ENCODE results near the gene CUL3. TPM values are rescaled to one million over a fixed set of nuclear protein-coding genes. Genes with fewer than 3 reads are reported as not detected.
"Not testable (repeated sequence)": the region's sequence is repeated elsewhere in the genome, so short reads cannot be mapped to it uniquely, and the experiment has no call there.

The CUL3 gene
- total RNA-seq, 1 experiment from 2014 or later, result 104 TPM

GRCh38 chr2:224518806-224519580 lies 66.2 kb downstream of the CUL3 start:
- CTCF ChIA-PET, result no interaction called here
- POLR2A ChIA-PET, result no interaction called here
- no peak overlapping the region for H3K27ac ChIP-seq (ENCODE audit: low read length)
- TF ChIP-seq TCF7L2 (IDR thresholded peaks at IDR 0.05; ENCODE audit: low read depth, low read length) (no peak), REST (IDR thresholded peaks at IDR 0.05; ENCODE audit: insufficient read depth in 1 of 2, low read depth in 2 of 2, low read length in 1 of 2) (no peak), POLR2AphosphoS5 (IDR thresholded peaks at IDR 0.05; ENCODE audit: low read depth, low read length) (no peak), SIN3A (IDR thresholded peaks at IDR 0.05; ENCODE audit: borderline replicate concordance, insufficient read depth, low read depth, low read length) (no peak)
- TF ChIP-seq, protein P1, sequence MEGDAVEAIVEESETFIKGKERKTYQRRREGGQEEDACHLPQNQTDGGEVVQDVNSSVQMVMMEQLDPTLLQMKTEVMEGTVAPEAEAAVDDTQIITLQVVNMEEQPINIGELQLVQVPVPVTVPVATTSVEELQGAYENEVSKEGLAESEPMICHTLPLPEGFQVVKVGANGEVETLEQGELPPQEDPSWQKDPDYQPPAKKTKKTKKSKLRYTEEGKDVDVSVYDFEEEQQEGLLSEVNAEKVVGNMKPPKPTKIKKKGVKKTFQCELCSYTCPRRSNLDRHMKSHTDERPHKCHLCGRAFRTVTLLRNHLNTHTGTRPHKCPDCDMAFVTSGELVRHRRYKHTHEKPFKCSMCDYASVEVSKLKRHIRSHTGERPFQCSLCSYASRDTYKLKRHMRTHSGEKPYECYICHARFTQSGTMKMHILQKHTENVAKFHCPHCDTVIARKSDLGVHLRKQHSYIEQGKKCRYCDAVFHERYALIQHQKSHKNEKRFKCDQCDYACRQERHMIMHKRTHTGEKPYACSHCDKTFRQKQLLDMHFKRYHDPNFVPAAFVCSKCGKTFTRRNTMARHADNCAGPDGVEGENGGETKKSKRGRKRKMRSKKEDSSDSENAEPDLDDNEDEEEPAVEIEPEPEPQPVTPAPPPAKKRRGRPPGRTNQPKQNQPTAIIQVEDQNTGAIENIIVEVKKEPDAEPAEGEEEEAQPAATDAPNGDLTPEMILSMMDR (IDR thresholded peaks at IDR 0.05), result no peak
- BruUV-seq (replicated peaks), result no TSS peak
- ATAC-seq (no peak), DNase-seq (ENCODE audit: low read depth, low spot score) (no peak)
- H3K9me3 ChIP-seq (ENCODE audit: control insufficient read depth, insufficient read depth, low read depth, low read length), result no peaks in the 10 kb centered on the region
- H3K4me1 ChIP-seq (ENCODE audit: control insufficient read depth, insufficient read depth, low read length), result peaks cover 14% of the 10 kb centered on the region
- no peaks in the 10 kb centered on the region for H3K27me3 ChIP-seq (ENCODE audit: control insufficient read depth, insufficient read depth, low read length)
- in situ Hi-C loops (cut with HindIII; ENCODE audit: low pct_unique_long_range_greater_than_20kb, low sequenced_read_pairs), result no loop called here
- H3K4me3 ChIP-seq (ENCODE audit: low read depth in 2 of 2, low read length in 2 of 2), result no peak overlapping the region
- intact Hi-C loops (cut with micrococcal nuclease; ENCODE audit: unreplicated experiment), result no loop called here
- H3K36me3 ChIP-seq (ENCODE audit: control insufficient read depth, insufficient read depth, low read length), result no peaks in the 10 kb centered on the region; the same call in 1 of the 2 replicates

DNA sequence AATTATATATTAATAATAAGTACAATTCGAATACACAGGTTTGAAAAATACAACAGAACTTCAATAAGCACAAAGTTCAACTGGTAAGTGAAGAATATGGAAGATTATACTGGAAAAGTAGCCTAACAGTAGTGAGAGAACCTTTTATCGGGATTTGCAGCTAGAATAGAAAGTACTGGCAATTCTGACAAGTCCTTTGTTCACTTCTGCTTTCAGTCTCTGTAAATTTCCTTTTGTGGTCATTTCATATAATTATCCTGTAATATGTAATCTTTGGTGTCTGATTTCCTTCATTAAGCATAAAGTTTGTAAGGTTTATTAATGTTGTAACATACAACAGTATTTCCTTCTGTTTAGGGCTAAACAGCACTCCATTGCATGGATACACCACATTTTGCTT lies 67.2 kb downstream of the CUL3 start:
- CTCF ChIA-PET, result no interaction called here
- DNase-seq (ENCODE audit: low read depth, low spot score) (no peak), ATAC-seq (no peak)
- Histone ChIP-seq H3K27me3 (ENCODE audit: control insufficient read depth, insufficient read depth, low read length) (no peaks in the 10 kb centered on the region), H3K4me3 (ENCODE audit: low read depth in 2 of 2, low read length in 2 of 2) (no peak overlapping the region), H3K4me1 (ENCODE audit: control insufficient read depth, insufficient read depth, low read length) (peaks cover 13% of the 10 kb centered on the region), H3K36me3 (ENCODE audit: control insufficient read depth, insufficient read depth, low read length) (peaks cover 3% of the 10 kb centered on the region; the same call in 1 of the 2 replicates), H3K27ac (ENCODE audit: low read length) (no peak overlapping the region; the same call in 1 of the 2 replicates), H3K9me3 (ENCODE audit: control insufficient read depth, insufficient read depth, low read depth, low read length) (no peaks in the 10 kb centered on the region)
- intact Hi-C loops (cut with micrococcal nuclease; ENCODE audit: unreplicated experiment) (no loop called here), in situ Hi-C loops (cut with HindIII; ENCODE audit: low pct_unique_long_range_greater_than_20kb, low sequenced_read_pairs) (no loop called here)
- POLR2A ChIA-PET, result no interaction called here
- no peak for TF ChIP-seq SIN3A (IDR thresholded peaks at IDR 0.05; ENCODE audit: borderline replicate concordance, insufficient read depth, low read depth, low read length)
- TF ChIP-seq POLR2AphosphoS5 (IDR thresholded peaks at IDR 0.05; ENCODE audit: low read depth, low read length), result no peak
- TF ChIP-seq, protein P1 (IDR thresholded peaks at IDR 0.05), result no peak
- no peak for TF ChIP-seq REST (IDR thresholded peaks at IDR 0.05; ENCODE audit: insufficient read depth in 1 of 2, low read depth in 2 of 2, low read length in 1 of 2)
- no peak for TF ChIP-seq TCF7L2 (IDR thresholded peaks at IDR 0.05; ENCODE audit: low read depth, low read length)
- no TSS peak for BruUV-seq (replicated peaks)

DNA sequence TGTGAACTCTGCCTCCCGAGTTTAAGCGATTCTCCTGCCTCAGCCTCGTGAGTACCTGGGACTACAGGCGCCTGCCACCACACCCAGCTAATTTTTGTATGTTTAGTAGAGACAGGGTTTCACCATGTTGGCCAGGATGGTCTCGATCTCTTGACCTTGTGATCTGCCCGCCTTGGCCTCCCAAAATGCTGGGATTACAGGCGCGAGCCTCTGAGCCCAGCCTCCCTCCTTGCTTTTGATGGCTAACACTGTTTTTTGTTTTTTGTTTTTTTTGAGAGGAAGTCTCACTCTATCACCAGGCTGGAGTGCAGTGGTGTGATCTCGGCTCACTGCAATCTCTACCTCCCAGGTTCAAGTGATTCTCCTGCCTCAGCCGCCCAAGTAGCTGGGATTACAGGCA lies 68.8 kb downstream of the CUL3 start:
- ATAC-seq; DNase-seq (ENCODE audit: low read depth, low spot score); POLR2A ChIA-PET; H3K36me3 ChIP-seq (ENCODE audit: control insufficient read depth, insufficient read depth, low read length); H3K4me3 ChIP-seq (ENCODE audit: low read depth in 2 of 2, low read length in 2 of 2); H3K27me3 ChIP-seq (ENCODE audit: control insufficient read depth, insufficient read depth, low read length); BruUV-seq (replicated peaks); intact Hi-C loops (cut with micrococcal nuclease; ENCODE audit: unreplicated experiment); in situ Hi-C loops (cut with HindIII; ENCODE audit: low pct_unique_long_range_greater_than_20kb, low sequenced_read_pairs); CTCF ChIA-PET; H3K9me3 ChIP-seq (ENCODE audit: control insufficient read depth, insufficient read depth, low read depth, low read length); H3K27ac ChIP-seq (ENCODE audit: low read length): not testable (repeated sequence)
- H3K4me1 ChIP-seq (ENCODE audit: control insufficient read depth, insufficient read depth, low read length), result peaks cover 13% of the 10 kb centered on the region
